Upper lobe of left lung (tissue), 6 donors: ENCODE results near the gene PLA2G4B. TPM values are rescaled to one million over a fixed set of nuclear protein-coding genes. Genes with fewer than 3 reads are reported as not detected.

Experiments used
- ATAC-seq, 2 donors: fragments of 200-7000 bp; cut with Tn5 transposase; one replicate each; pipeline ENCODE4 v1.9.1; 2022; ENCODE audit warnings: mild to moderate bottlenecking in 2 of 2, moderate library complexity in 2 of 2; ENCODE audit not compliant: low FRiP score in 2 of 2
- DNase-seq, 2 donors: peaks; one replicate each; pipeline ENCODE4 v3.0.0-alpha.2; 2019 to 2020
- H3K27ac ChIP-seq, 4 donors: fragments of 200-600 bp; sonication (generic); one replicate each; pipeline ENCODE4 v1.5.1; 2016 to 2019
- H3K27me3 ChIP-seq, 4 donors: fragments of 200-600 bp; sonication (generic); one replicate each; pipeline ENCODE4 v1.5.1; 2017 to 2019
- H3K36me3 ChIP-seq, 4 donors: fragments of 200-600 bp; sonication (generic); one replicate each; pipeline ENCODE4 v1.5.1; 2016 to 2019
- H3K4me1 ChIP-seq, 4 donors: fragments of 200-600 bp; sonication (generic); one replicate each; pipeline ENCODE4 v1.5.1; 2018 to 2019
- H3K4me3 ChIP-seq, 4 donors: fragments of 200-600 bp; sonication (generic); one replicate each; pipeline ENCODE4 v1.5.1; 2017 to 2019; ENCODE audit warnings: mild to moderate bottlenecking in 2 of 4, moderate library complexity in 1 of 4
- H3K9me3 ChIP-seq, 4 donors: fragments of 200-600 bp; sonication (generic); one replicate each; pipeline ENCODE4 v1.5.1; 2018 to 2019
- CTCF ChIP-seq, 6 experiments: fragments of 450-650 bp in 4 of 6; fragments of 200-600 bp in 2 of 6; sonication (generic) in 2 of 6; IDR thresholded peaks; one replicate each; pipeline ENCODE4 v1.5.1; 2016 to 2019; ENCODE audit warnings: antibody characterized with exemption in 6 of 6
- EP300 ChIP-seq, 4 donors: sonication (generic); formaldehyde crosslinking; IDR thresholded peaks; one replicate each; pipeline ENCODE4 v1.5.1; 2017; ENCODE audit warnings: antibody characterized with exemption in 4 of 4, control low read depth in 2 of 4
- POLR2A ChIP-seq, 4 donors: fragments of 450-650 bp; IDR thresholded peaks; one replicate each; pipeline ENCODE4 v1.5.1; 2016 to 2017; ENCODE audit warnings: antibody characterized with exemption in 4 of 4, mild to moderate bottlenecking in 2 of 4
- POLR2AphosphoS5 ChIP-seq, 2 donors: sonication (generic); formaldehyde crosslinking; IDR thresholded peaks; one replicate each; pipeline ENCODE4 v1.5.1; 2017; ENCODE audit warnings: antibody characterized with exemption in 2 of 2
- WGBS, 2 donors: methylation state at CpG; one replicate each; pipeline ENCODE4 v1.1.5; 2017 to 2018; 5-methylcytosine and 5-hydroxymethylcytosine counted together
- total RNA-seq, 6 donors: library from RNA; depleted of rRNA in 4 of 6; stranded (reverse); fragments of >200 nt in 4 of 6; gene quantifications; one replicate each; pipeline versions ENCODE4 v1.1.0 to v1.2.1, GENCODE V29; 2016 to 2021
- donor health status: DM: no; HTN: no; CAD: no; lungs with moderate emphysema.
- donor health status: DM: no; HTN: yes; CAD: no; lungs with severe emphysema.

Gene PLA2G4B
- total RNA-seq, 6 donors from 2014 or later = 4.7 to 71.2 (median 14.4) TPM

- no peak overlapping the region for H3K27ac ChIP-seq
- DNase-seq = no peak
- no peak overlapping the region for H3K4me3 ChIP-seq
- no peaks in the 10 kb centered on the region for H3K4me1 ChIP-seq
- no peaks in the 10 kb centered on the region for H3K9me3 ChIP-seq
- no peaks in the 10 kb centered on the region for H3K27me3 ChIP-seq
- TF ChIP-seq CTCF (IDR thresholded peaks at IDR 0.05) (no peak), POLR2A (IDR thresholded peaks at IDR 0.05) (no peak), POLR2AphosphoS5 (IDR thresholded peaks at IDR 0.05) (no peak), EP300 (IDR thresholded peaks at IDR 0.05) (no peak)
- H3K36me3 ChIP-seq = peaks cover 0 to 13% (median 2%) of the 10 kb centered on the region in 4 donors
- 92 to 98% methylated on average over 3 of the region's 3 CpGs for WGBS, 2 donors
- ATAC-seq = no peak
Observed at GRCh38 chr15:41805711-41806110, 32.9 kb upstream of the PLA2G4B start.

- TF ChIP-seq POLR2A (IDR thresholded peaks at IDR 0.05) = no peak
- no peak for TF ChIP-seq POLR2AphosphoS5 (IDR thresholded peaks at IDR 0.05)
- TF ChIP-seq CTCF (IDR thresholded peaks at IDR 0.05) = no peak
- no peak for TF ChIP-seq EP300 (IDR thresholded peaks at IDR 0.05)
- H3K27ac ChIP-seq = no peak overlapping the region
Observed at GRCh38 chr15:41806291-41807181, 32.1 kb upstream of the PLA2G4B start.

GRCh38 chr15:41809121-41809520 lies 29.5 kb upstream of the PLA2G4B start:
- WGBS, 2 donors = 64 to 80% methylated on average over 2 of the region's 2 CpGs
- Histone ChIP-seq H3K4me1 (peaks cover 0 to 8% (median 0%) of the 10 kb centered on the region in 4 donors), H3K4me3 (no peak overlapping the region), H3K36me3 (peaks cover 0 to 22% (median 7%) of the 10 kb centered on the region in 4 donors), H3K27ac (no peak overlapping the region), H3K9me3 (no peaks in the 10 kb centered on the region), H3K27me3 (no peaks in the 10 kb centered on the region)
- TF ChIP-seq POLR2A (IDR thresholded peaks at IDR 0.05) (no peak), POLR2AphosphoS5 (IDR thresholded peaks at IDR 0.05) (no peak), EP300 (IDR thresholded peaks at IDR 0.05) (no peak), CTCF (IDR thresholded peaks at IDR 0.05) (no peak)
- DNase-seq (no peak), ATAC-seq (no peak)

More at GRCh38 chr15:41806291-41807181, 32.1 kb upstream of the PLA2G4B start:
- ATAC-seq (peak in 1 of 2 donors; percentile 38), DNase-seq (peak in 1 of 2 donors; percentile 45)
- H3K4me3 ChIP-seq = no peak overlapping the region
- H3K36me3 ChIP-seq = peaks cover 0 to 6% (median 0%) of the 10 kb centered on the region in 4 donors
- 81 to 88% methylated on average over 6 to 10 of the region's 10 CpGs for WGBS, 2 donors
- peaks cover 0 to 6% (median 0%) of the 10 kb centered on the region in 4 donors for H3K4me1 ChIP-seq
- H3K9me3 ChIP-seq = no peaks in the 10 kb centered on the region
- H3K27me3 ChIP-seq = no peaks in the 10 kb centered on the region

- 74 to 80% methylated on average over 11 to 12 of the region's 12 CpGs for WGBS, 2 donors
- DNase-seq = no peak
- no peak for ATAC-seq
Observed at GRCh38 chr15:41809526-41810220, 29.0 kb upstream of the PLA2G4B start.

More at GRCh38 chr15:41809526-41810220, 29.0 kb upstream of the PLA2G4B start:
- TF ChIP-seq POLR2A (IDR thresholded peaks at IDR 0.05) (no peak), EP300 (IDR thresholded peaks at IDR 0.05) (no peak), CTCF (IDR thresholded peaks at IDR 0.05) (no peak), POLR2AphosphoS5 (IDR thresholded peaks at IDR 0.05) (no peak)
- H3K4me3 ChIP-seq = no peak overlapping the region
- H3K9me3 ChIP-seq = no peaks in the 10 kb centered on the region
- peaks cover 0 to 8% (median 0%) of the 10 kb centered on the region in 4 donors for H3K4me1 ChIP-seq
- H3K27ac ChIP-seq = no peak overlapping the region
- H3K36me3 ChIP-seq = peaks cover 0 to 26% (median 10%) of the 10 kb centered on the region in 4 donors
- H3K27me3 ChIP-seq = no peaks in the 10 kb centered on the region
